T follicular helper cell (primary cell): ENCODE results near the gene DOLK.
A peak's percentile ranks its signal among the peaks of the same experiment; 100 is the strongest.

Source experiments
- DNase-seq: peaks from one replicate; pipeline ENCODE4 v3.0.0-alpha.2; 2020; ENCODE audit warnings: low read depth

DOLK gene

DNA sequence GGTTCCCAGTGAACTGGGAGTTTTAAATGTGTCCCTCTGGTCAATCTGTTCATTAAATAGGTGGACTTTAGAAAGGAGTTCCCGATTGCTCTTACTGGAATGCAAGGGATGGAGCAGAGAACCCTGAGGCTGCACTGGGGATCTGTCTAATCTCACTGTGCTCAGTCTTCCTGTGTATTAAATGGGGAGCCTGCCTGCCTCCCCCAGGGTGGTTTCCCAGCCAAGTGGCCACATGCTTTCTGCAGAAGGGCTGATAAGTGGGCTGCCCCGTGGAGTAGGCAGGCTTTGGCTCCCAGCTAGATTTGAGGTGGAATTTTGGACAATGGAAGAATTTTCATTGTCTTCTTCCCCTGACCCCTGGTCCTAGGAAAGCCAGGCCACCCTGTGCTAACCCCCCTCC lies 40.7 kb downstream of the DOLK start:
- no peak for DNase-seq

DNA sequence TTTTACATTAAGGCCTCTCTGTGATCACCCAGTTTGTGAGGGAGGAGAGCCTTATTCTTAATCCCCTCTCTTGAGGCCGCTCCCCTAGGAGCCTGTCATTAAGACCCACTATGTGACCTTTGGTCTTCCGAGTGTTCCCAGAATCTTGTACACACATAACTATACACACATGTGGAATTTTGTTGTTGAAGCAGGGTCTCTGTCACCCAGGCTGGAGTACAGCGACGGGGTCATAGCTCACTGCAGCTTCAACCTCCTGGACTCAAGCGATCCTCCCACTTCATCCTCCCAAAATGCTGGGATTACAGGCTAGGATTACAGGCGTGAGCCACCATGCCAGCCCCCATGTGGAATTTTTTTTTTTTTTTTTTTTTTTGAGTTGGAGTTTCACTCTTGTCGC lies 41.4 kb downstream of the DOLK start:
- no peak for DNase-seq

DNA sequence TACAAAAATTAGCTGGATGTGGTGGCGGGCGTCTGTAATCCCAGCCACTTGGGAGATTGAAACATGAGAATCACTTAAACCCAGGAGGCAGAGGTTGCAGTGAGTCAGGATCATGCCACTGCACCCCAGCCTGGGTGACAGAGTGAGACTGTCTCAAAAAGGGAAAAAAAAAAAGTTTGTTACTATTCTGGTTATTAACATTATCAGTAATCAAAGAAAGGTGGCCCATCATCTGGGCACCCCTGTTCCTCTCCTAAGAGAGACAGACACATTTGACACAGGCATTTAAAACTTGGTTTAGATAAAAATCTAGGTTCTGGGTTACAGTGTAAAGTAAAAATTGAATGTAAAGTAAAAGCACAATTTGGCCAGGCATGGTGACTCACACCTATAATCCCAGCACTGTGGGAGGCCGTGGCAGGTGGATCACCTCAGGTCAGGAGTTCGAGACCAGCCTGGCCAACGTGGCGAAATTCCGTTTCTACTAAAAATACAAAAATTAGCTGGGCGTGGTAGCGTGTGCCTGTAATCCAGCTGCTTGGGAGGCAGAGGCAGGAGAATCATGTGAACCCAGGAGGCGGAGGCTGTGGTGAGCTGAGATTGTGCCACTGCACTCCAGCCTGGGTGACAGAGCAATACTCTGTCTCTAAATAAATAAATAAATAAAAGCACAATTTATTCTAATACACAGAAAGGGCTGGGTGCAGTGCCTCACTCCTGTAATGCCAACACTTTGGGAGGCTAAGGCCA lies 43.4 kb downstream of the DOLK start:
- DNase-seq, result no peak

DNA sequence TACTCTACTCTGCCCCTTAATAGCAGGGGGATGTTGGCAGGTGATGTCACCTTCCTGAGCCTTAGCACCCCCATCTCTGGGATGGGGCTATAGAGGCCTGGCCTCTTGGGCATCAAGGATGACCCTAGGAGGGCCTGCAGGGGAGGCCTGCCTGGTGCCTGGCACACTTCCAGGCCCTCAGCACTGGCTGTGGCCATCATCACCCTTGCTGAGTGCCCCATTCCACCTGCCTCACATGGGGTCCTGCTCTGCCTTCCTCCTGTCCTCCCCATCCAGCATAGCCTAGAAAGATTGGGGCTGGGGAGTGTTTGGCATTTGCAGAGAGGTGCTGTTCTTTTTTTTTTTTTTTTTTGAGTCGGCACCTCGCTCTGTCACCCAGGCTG lies 44.3 kb downstream of the DOLK start:
- DNase-seq, result no peak

DNA sequence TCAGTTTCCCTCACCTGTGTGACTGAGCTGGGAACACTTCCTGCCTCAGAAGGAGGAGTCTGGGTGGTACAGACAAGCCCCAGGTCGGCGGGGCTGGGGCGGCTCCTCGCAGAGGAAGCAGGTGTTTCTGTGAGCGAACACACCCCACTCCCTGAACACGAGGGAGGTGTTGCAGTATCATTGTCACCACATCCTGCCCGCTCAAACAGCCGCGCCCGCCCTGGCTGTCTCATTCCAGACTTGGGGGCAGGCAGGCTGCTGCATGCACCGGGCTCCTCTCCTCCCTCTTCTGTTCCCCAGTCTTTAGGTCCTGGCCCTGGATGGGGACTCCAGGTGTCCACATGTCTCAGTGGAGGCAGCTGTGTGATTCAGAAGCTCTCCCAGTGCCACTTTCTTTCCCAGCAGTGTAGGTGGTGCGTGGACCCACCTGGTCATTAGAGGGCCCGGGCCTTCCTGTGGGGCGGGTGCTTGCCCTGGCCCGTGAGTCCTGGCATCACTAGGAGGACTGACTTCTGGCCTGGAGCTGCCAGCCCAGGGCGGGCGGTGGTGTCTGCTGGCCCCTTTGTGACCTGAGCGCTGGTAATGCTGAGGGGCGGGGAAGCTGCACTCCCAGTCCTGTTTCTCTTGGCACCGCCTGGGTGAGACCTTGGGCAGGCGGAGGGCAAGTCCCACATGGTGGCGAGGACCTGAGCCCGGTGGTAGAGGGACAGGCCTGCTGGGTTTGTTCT lies 44.9 kb downstream of the DOLK start:
- peak; percentile 83 for DNase-seq

DNA sequence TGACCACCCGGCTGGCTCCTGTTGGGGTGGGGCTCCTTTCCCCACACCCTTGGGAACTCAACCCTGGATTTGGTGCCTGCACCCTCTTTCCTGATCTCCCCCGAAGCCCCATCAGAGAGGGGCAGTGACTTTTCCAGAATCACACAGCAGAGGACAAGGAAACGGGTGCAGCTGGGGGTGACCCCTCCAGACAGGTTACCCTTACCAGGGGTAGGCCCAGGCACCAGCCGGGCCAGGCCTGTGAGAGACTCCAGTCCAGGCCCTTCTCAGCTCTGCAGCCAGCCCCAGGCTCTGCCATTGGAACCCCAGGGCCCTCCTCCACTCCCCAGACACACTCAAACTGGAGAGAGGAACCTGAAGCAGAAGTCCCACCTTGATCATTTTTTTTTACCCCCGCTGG lies 45.6 kb downstream of the DOLK start:
- DNase-seq, result no peak

DNA sequence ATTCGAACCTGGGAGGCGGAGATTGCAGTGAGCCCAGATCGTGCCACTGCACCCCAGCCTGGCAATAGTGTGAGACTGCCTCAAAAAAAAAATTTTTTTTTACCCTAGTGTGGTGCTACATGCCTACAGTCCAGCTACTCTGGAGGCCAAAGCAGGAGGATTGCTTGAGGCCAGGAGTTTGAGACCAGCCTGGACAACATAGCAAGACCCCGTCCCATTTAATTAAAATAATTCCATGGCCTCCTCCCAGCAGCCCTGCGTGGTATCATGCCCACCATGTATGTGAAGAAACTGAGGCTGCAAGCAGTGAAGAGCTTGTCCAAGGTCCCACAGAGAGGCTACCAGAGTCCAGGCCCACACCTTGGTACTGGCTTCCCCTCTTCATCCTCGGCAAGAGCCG lies 46.0 kb downstream of the DOLK start:
- DNase-seq, result no peak

DNA sequence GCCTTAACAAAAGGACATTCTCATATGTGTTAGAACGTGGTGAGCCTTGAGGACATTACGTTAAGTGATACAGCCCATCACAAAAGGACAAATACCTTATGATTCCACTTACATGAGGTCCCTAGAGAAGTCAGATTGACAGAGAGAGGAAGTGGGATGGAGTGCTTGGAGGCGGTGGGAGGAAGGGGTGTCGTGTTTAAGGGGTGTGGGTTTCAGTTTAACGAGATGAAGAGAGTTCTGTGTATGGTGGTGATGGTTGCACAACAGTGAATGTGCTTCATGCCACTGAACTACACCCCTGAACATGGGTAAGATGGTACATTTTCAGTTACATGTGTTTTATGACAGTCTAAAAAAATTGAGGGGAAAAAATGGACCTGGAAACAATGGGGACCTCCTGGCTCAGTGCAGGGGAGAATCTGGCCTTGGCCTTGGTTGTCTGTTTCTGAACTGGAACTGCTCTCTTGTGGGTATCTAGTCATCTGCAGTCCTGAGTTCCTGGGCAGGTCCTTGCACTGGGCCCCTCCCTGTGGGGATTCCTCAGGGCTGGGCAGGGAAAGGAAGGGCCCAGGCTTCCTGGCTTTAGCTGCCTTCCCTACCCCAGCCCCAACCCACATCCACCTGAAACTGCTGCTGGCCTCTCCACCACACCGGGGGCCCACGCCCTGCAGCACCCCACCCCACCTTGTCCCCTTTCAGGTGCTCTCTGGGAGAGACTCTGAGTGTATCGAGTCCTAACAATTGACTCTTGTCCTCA lies 47.7 kb downstream of the DOLK start:
- DNase-seq, result no peak

DNA sequence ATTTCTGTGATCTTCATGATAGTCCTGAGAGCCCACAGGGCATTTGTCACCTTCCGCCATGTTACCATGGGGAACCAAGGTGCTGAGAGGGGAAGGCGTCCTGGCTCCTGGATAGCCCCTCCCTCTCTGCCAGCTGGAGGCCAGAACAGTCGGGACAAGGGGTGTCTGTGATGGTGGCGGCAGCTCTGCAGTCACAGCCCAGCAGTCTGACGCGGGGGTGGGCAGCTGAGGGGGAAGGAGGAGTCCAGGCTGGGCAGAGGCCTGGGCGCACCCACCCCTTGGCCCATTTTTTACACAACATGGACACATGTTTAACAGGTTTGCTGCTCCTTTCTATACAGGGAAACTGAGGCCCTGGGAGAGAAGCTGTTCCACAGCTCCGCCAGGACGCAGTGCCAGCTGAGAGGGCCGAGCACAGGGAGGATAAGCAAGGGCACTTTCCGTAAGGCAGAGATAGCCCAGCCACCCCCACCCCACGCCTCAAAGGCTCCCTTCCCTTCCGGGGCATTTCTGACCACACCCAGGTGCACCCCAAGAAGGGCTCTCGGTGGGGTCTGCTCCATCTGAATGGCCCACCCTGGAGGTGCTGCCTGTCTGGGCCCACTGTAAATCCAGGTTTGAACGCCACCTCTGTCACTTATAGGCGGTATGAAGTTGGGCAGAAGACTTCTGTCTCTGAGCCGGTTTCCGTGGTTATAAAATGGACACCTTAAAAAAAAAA lies 48.4 kb downstream of the DOLK start:
- no peak for DNase-seq

DNA sequence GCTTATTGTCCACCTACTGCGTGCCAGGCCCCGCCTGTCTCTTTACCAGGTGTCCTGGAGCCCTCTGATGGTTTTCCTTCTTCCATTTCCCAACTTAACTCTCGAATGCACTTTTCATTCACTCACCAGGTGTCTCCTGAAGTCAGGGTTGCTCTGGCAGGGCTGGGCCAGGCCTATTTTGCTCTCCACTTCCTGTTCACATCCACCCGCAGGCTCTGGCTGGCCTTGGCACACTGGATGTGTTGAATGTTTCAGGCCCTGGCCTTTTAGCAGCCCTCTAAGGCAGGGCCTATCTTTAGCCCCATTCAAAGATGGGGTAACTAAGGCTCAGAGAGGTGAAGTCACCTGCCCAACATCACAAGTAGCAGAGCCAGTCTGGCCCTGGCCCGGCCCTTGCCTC lies 49.0 kb downstream of the DOLK start:
- no peak for DNase-seq

DNA sequence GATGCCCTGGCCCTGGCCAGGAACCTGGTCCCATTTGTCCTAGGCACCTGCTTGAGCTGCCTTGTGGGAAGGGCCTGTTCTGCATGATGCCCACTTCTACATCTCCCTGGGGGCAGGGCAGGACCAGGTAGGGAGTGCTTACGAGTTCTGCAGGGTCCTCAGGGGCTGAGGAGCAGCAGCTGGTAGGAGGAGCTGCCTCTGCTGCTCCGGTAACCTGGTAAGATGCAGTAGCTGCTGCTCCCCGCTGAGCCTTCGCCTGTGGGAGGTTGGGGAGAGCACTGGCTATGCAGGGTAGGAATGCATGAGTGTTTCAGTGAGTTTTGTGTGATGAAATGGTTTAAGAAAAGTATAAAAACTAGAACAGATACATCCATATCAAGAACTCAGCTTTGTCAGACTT lies 51.8 kb downstream of the DOLK start:
- DNase-seq, result no peak
